Placental pericyte (primary cell): Measurements from ENCODE around the gene GPR63. TPM values are rescaled to one million over a fixed set of nuclear protein-coding genes. Genes with fewer than 3 reads are reported as not detected.

Source experiments
- total RNA-seq: library from RNA; depleted of rRNA; stranded (reverse); fragments of >200 nt; gene quantifications from 2 replicates; pipeline ENCODE4 v1.2.3, GENCODE V29; 2012

GPR63 gene, protein sequence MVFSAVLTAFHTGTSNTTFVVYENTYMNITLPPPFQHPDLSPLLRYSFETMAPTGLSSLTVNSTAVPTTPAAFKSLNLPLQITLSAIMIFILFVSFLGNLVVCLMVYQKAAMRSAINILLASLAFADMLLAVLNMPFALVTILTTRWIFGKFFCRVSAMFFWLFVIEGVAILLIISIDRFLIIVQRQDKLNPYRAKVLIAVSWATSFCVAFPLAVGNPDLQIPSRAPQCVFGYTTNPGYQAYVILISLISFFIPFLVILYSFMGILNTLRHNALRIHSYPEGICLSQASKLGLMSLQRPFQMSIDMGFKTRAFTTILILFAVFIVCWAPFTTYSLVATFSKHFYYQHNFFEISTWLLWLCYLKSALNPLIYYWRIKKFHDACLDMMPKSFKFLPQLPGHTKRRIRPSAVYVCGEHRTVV
- total RNA-seq = 0.22 and 0.57 TPM in 2 replicates

DNA sequence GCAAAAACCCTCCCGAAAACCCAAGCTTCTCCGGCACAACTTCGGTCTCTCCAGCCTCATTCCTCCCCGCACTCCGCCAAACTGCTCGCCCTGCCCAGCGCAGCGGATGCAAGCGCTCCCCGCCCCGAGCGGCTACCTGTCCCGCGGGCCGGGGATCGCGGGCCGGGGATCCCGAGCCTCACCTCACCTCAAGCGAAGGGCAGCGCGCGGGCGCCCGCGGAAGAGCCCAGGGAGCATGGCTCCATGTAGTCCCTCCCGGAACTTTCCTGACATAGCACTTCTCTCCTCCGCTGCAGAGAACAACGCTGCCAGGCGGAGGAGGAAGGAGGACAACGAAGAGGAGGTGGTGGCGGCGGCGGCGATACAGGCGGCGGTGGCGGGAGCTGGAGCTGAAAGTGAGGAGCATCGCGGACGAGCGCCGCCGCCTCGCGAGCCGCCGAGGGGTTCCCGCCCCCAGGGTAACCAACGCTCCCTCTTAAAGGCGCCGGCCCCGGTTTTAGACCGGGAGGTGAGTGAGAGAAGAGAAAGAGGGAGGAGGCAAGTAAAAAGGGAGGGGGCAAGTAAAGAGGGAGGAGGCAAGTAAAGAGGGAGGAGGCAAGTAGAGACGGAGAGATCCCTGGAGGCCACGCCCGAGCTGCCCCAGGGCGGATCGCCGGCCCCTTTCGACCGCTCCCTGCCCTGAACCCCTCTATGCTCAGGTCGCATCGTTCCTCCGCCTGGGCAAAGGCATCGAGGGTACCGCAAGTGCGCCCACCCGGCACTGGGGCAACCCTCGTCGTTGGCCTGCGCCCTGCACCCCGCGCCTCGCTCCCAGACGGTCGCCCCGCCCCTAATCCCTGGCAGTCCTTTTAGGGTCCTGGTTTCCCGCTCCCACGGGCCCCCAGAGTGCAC, at the start of gene GPR63:
Gene GPR63 (minus strand): TSS at position 397 of the 891 bp plus-strand sequence. CDS start 37,746 bp downstream, outside the sequence.

Other genes starting within 250 kb of the GPR63 start
- gene NDUFAF4, start 60.4 kb upstream of the GPR63 start, total RNA-seq = 4.4 and 11.2 TPM in 2 replicates
- 0.14 TPM in 1 of 2 replicates, not detected in the other for gene KLHL32, start 87.3 kb upstream of the GPR63 start, total RNA-seq